NT2/D1 (cell line): ENCODE results near the gene FRMPD1.
A peak's percentile ranks its signal among the peaks of the same experiment; 100 is the strongest.

Experiments
- DNase-seq: peaks from one replicate; pipeline ENCODE4 v3.0.0-alpha.2; 2011; ENCODE audit warnings: low read depth, low spot score
- H3K27me3 ChIP-seq: 2 replicates; pipeline ENCODE4 v1.6.0; 2011; ENCODE audit warnings: mild to moderate bottlenecking; ENCODE audit not compliant: insufficient read length, insufficient read depth
- H3K36me3 ChIP-seq: 2 replicates; pipeline ENCODE4 v1.6.1; 2011; ENCODE audit warnings: mild to moderate bottlenecking, low read length, mixed read lengths; ENCODE audit not compliant: insufficient read depth, insufficient read length
- H3K4me1 ChIP-seq: 2 replicates; pipeline ENCODE4 v1.5.1; 2011; ENCODE audit not compliant: insufficient read depth, insufficient read length
- H3K4me3 ChIP-seq: 2 replicates; pipeline ENCODE4 v1.5.1; 2011; ENCODE audit warnings: low read depth; ENCODE audit not compliant: insufficient read length
- H3K9ac ChIP-seq: 2 replicates; pipeline ENCODE4 v1.6.0; 2011; ENCODE audit warnings: low read depth; ENCODE audit not compliant: insufficient read length
- H3K9me3 ChIP-seq: 2 replicates; pipeline ENCODE4 v1.5.1; 2011; ENCODE audit warnings: mild to moderate bottlenecking, low read length; ENCODE audit not compliant: insufficient read depth
- SUZ12 ChIP-seq: IDR thresholded peaks from 2 replicates; pipeline ENCODE4 v1.6.1; 2011; ENCODE audit not compliant: insufficient read length, insufficient read depth; ENCODE audit errors: extremely low read depth
- YY1 ChIP-seq: IDR thresholded peaks from 2 replicates; pipeline ENCODE4 v1.6.1; 2011; ENCODE audit not compliant: insufficient read length, insufficient read depth
- ZNF274 ChIP-seq: IDR thresholded peaks from 2 replicates; pipeline ENCODE4 v1.6.1; 2011; ENCODE audit warnings: mild to moderate bottlenecking, low read depth, low read length

Gene FRMPD1

DNA sequence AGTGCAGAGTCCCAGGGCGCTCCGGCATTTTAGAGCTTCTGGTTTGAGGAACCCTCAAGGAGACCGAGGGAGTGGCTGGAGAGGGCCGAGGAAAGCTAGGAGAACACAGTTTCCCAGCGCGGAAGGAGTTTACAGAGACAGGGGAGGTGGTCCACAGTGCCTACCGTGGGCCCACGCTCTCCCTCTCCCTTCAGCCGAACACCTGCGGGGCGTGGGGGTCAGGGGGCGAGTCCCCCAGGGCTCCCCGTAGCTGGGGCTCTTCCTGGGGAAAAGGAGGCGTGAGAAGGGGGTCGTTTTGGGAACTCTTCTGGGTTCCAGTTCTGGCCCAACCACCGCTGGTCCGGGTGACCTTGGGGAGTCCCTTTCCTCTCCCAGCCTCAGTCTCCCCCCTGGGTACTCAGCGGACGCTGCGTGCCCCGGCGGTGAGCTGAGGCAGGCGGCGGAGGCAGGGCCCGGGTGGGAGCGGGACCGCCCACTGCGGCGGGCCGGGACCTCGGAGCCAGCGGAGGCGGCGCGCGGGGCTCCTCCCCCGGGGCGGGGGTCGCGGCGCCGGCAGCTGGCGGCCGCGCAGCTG, 368 bp upstream of the FRMPD1 start:
- Histone ChIP-seq H3K9ac (no peak overlapping the region), H3K4me1 (peaks cover 8% of the 10 kb centered on the region), H3K9me3 (no peaks in the 10 kb centered on the region), H3K27me3 (peaks cover 83% of the 10 kb centered on the region), H3K36me3 (no peaks in the 10 kb centered on the region), H3K4me3 (peak overlapping the region; percentile 69)
- DNase-seq: no peak
- no peak for TF ChIP-seq YY1
- TF ChIP-seq ZNF274: no peak
- no peak for TF ChIP-seq SUZ12

DNA sequence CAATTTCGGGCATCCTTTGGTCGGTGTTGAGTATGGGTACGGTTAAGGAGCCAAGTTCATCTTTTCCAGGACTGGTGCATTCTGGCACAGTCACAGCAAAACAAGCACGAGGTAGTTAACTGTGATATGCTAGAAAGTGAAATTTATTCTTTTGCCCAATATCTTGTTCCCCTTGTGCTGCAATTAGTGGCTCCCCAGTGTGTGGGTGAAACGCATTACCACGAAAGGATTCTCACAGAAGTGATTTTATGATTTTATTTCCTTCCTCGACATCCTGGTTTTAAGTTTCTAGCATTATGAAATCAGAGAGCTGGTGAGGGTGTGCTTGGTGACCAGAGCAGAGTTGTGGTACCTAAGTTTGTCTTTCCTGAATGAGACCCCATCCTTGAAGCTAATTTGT, 1.5 kb downstream of the FRMPD1 start:
- H3K9ac ChIP-seq: no peak overlapping the region
- peaks cover 81% of the 10 kb centered on the region for H3K27me3 ChIP-seq
- no peak for TF ChIP-seq SUZ12
- TF ChIP-seq YY1: no peak
- TF ChIP-seq ZNF274: no peak
- no peak overlapping the region for H3K4me3 ChIP-seq
- H3K9me3 ChIP-seq: no peaks in the 10 kb centered on the region
- no peak for DNase-seq
- H3K36me3 ChIP-seq: no peaks in the 10 kb centered on the region
- peaks cover 8% of the 10 kb centered on the region for H3K4me1 ChIP-seq

DNA sequence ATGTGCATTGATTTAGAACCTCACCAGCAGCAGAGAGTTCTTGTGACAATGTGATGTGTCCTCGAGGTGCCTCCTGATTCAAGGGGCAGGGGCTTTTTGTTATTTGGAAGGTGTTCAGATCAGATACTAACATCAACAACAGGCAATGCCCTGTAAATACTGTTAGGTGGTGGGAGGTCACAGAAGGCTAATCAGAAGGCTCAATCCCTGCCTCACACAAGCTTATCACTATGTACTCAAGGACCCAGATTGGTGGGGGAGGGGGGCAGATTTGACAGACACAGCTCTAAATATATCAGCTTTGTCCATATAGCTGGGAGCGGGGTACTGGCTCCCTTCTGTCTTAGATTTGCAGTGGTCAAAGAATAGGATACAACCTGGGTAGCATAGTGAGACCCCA, 2.6 kb downstream of the FRMPD1 start:
- Histone ChIP-seq H3K36me3 (no peaks in the 10 kb centered on the region), H3K4me3 (no peak overlapping the region), H3K4me1 (peaks cover 8% of the 10 kb centered on the region), H3K27me3 (peaks cover 70% of the 10 kb centered on the region), H3K9ac (no peak overlapping the region), H3K9me3 (no peaks in the 10 kb centered on the region)
- no peak for DNase-seq
- TF ChIP-seq SUZ12 (no peak), ZNF274 (no peak), YY1 (no peak)

GRCh38 chr9:37656936-37657335, 6.2 kb downstream of the FRMPD1 start:
- Histone ChIP-seq H3K36me3 (no peaks in the 10 kb centered on the region), H3K4me1 (no peaks in the 10 kb centered on the region), H3K4me3 (no peak overlapping the region), H3K9ac (no peak overlapping the region), H3K9me3 (no peaks in the 10 kb centered on the region), H3K27me3 (peaks cover 39% of the 10 kb centered on the region)
- DNase-seq: no peak
- TF ChIP-seq SUZ12 (no peak), YY1 (no peak), ZNF274 (no peak)

GRCh38 chr9:37660691-37661090, 9.9 kb downstream of the FRMPD1 start:
- DNase-seq: no peak
- no peak overlapping the region for H3K4me3 ChIP-seq
- no peaks in the 10 kb centered on the region for H3K36me3 ChIP-seq
- peaks cover 7% of the 10 kb centered on the region for H3K27me3 ChIP-seq
- H3K4me1 ChIP-seq: no peaks in the 10 kb centered on the region
- H3K9me3 ChIP-seq: no peaks in the 10 kb centered on the region
- TF ChIP-seq ZNF274 (no peak), YY1 (no peak), SUZ12 (no peak)
- H3K9ac ChIP-seq: no peak overlapping the region

DNA sequence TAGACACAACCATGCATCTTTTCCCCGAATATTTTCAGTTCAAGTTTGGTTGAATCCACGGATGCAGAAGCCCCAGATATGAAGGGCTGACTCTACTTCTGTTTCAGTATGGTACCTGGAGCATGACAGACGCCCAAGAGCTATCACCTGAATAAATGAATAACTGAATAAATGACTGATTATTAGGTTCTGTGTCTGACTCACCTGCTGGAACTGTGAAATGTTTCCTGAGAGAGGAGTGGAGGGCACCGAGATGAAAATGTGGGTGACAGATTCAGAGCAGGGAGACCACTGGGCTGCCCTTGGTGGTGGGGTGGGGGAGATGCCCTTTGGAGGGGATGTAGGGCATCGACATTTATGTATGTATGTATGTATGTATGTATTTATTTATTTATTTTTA, 13.2 kb downstream of the FRMPD1 start:
- Histone ChIP-seq H3K36me3 (no peaks in the 10 kb centered on the region), H3K27me3 (peaks cover 3% of the 10 kb centered on the region), H3K9ac (no peak overlapping the region), H3K4me3 (no peak overlapping the region), H3K4me1 (peaks cover 3% of the 10 kb centered on the region), H3K9me3 (no peaks in the 10 kb centered on the region)
- TF ChIP-seq SUZ12 (no peak), ZNF274 (no peak), YY1 (no peak)
- DNase-seq: no peak

- no peaks in the 10 kb centered on the region for H3K9me3 ChIP-seq
- H3K36me3 ChIP-seq: no peaks in the 10 kb centered on the region
- no peaks in the 10 kb centered on the region for H3K27me3 ChIP-seq
- no peak overlapping the region for H3K4me3 ChIP-seq
- DNase-seq: no peak
- H3K4me1 ChIP-seq: peaks cover 3% of the 10 kb centered on the region
- TF ChIP-seq YY1 (no peak), ZNF274 (no peak), SUZ12 (no peak)
- no peak overlapping the region for H3K9ac ChIP-seq
Measured at GRCh38 chr9:37667706-37668105, 17.0 kb downstream of the FRMPD1 start.
